ENCODE measurements around the gene WASF3. TPM values are rescaled to one million over a fixed set of nuclear protein-coding genes. Genes with fewer than 3 reads are reported as not detected.

WASF3 gene
- total RNA-seq, 2 donors from 2014 or later = 3.1 to 4.1 TPM

DNA sequence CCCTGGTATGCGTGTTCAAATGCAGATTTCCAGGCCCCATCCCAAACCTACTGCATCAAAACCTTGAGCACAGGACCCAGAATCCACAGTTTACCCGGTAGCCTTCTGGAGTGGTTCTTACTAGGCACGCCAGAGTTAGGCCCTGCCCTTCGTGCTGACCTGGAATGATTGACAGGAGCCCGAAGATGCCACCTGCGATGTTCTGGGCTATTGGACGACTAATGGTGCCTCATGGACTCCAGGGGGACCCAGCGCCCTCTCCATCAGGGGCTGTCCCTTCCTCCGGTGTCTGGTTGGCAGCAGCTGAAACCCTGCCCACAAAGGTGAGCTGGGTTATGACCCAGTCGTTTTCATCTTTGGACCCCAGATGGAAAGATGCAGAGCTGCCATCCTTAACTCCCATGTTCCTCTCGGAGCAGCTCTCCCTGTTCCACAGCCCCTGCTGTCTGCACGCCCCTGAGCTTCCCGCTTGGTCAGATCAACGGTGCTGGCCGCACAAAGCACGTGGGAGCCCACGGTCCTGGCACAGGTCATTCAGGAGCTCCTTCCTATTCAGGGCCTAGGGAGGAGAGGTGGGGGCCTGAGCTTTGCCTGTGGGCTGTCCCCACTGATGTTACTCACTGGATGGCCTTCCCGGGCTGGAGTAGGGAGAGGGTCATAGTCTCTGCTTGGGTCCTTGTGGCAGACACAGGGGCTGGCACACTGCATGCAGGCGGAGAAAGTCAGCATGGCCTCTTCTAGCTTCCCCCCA, 137.3 kb downstream of the WASF3 start:
- intact Hi-C loops (cut with DNase I, micrococcal nuclease) = loop anchor here in 1 of 2 donors (5.0 to 10.0 kb wide), 2 partner anchors 160 to 512 kb away; no protein-coding TSS in a partner anchor
- ATAC-seq (no peak), DNase-seq (no peak)

DNA sequence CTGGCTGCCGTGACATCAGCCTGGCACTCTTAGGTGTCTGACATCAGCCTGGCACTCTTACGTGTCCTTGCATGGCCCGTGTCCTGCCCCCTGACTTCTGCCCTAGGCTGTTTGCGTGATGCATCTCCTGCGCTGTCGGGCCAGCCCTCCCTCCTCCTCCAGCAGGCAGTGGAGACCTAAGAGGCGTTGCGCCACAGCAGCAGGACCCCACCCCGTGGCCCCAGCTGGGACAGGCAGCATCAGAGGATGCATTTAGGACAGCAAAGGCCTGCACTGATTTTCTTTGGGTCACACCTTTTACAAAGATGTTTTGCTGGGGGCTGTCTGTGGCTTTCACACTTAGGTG, 137.8 kb downstream of the WASF3 start:
- ATAC-seq = no peak
- intact Hi-C loops (cut with DNase I, micrococcal nuclease) = loop anchor here in 1 of 2 donors (5.0 to 10.0 kb wide), 2 partner anchors 161 to 513 kb away; no protein-coding TSS in a partner anchor
- no peak for DNase-seq

DNA sequence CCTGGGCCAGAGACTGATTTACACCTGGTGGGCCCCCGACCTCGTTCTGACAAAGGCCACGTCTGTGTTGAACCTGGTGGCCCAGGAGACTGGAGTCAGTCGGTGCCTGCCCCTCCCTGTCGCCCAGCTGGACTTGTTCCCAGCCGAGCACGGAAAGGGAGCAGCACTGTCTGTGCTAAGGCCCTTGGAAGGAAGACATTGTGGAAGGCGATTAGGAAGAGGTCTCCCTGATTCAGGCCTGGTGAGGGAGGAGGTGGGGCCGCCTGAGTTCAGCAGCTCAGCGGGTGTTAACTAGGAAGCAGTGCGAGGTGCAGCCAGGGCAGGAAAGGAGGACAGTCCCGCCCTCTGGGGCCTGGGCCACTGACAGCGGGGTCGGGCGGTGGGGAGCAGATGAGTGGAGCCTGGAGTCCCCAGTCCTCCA, 138.4 kb downstream of the WASF3 start:
- no peak for ATAC-seq
- no peak for DNase-seq
- intact Hi-C loops (cut with DNase I, micrococcal nuclease) = loop anchor here in 1 of 2 donors (5.0 to 10.0 kb wide), 2 partner anchors 161 to 514 kb away; no protein-coding TSS in a partner anchor

DNA sequence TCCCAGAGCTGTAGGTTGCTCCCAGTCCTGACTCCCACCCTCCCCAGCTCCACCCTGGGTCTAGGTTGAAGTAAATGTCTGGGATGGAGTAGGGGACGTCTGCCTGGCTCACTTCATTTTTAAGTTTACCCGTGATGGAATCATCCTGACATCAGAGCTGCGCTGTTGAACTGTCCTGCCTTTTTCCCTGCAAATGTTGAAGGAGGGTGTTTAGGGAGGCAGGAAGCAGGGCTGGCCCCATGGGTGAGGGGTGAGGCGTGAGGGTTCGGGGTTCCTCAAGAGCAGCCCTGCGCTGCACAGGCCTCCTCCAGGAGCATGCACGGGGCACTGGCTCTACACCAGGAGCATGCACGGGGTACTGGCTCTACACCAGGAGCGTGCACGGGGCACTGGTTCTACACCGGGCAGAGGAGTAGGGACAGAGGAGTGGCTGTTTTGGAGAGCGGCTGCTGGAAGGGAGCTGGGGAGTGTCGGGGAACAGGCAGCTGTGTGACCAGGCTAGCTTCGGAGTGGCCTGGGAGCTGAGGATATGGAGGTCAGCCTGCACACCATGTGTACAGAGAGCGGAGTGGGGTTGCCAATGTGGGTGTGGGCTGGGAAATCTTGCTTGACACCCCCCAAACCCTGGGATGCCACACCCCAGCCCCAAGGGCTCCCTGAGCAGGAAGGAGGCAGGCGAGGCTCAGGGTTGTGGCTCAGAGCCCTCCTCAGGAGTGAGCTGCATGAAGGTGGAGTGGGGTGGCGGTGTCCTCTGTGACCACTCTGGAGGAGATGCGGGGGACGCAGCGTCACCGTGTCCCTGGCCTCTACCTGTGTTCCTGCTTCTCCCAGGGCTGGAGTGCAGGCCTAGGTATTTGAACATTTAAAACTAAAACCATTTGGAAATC, 139.8 kb downstream of the WASF3 start:
- intact Hi-C loops (cut with DNase I, micrococcal nuclease) = loop anchor here in 1 of 2 donors (5.0 to 10.0 kb wide), 2 partner anchors 163 to 515 kb away; no protein-coding TSS in a partner anchor
- DNase-seq (no peak), ATAC-seq (no peak)

DNA sequence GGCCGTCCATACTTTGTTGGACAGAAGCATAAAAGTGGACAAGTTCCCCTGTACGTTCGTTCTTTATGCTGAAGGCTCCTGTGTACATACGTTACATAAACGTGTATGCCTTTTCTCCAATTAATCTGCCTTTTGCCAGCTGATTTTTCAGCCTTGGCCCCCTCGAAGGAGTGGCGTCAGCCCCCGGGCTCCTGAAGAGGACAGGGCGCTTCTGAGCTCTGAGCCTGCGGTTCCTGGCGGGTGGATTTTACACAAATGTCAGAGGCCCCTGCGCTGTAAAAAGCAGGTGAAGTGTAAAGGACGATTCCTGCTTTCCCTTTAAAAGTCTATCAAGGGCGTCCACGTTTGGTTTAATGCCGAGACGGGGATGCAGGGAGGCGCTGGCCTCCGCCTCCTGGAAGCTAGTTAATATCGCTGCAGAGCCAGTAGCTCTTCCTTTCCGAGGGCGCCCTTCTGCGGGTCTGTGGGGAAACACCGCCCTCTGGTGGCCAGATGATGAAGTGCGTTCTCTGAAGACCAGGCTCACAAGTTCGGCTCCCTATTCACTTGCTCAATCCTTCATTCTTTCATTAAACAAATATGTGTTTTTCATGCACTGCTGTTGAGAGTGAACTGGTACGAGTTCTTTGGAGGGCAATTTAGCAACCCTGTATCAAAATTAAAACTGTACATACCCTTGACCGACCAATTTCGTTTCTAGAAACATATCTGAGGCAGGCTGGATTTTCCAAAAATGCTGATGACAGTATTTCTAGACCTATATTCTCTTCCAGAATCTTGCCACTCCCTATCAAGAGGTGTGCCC, 141.1 kb downstream of the WASF3 start:
- intact Hi-C loops (cut with DNase I, micrococcal nuclease) = loop anchor here in 1 of 2 donors (5.0 to 10.0 kb wide), 2 partner anchors 164 to 516 kb away; no protein-coding TSS in a partner anchor
- peak; percentile 54 to 82 for DNase-seq
- peak; percentile 93 for ATAC-seq

DNA sequence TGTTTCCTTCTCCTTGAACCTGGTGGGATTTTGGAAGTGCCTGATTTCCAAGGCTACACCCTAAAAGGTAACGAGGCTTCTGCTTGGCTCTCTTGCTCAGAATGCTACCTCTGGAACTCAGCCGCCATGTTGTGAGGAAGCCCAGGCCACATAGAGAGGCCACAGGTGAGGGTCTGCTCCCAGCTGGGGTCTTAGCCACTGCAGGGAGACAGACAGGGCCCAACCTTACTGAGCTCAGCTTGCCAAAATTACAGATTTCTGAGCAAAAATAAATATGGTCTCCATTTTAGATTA, 141.7 kb downstream of the WASF3 start:
- no peak for DNase-seq
- intact Hi-C loops (cut with DNase I, micrococcal nuclease) = loop anchor here in 1 of 2 donors (5.0 to 10.0 kb wide), 2 partner anchors 164 to 517 kb away; no protein-coding TSS in a partner anchor

DNA sequence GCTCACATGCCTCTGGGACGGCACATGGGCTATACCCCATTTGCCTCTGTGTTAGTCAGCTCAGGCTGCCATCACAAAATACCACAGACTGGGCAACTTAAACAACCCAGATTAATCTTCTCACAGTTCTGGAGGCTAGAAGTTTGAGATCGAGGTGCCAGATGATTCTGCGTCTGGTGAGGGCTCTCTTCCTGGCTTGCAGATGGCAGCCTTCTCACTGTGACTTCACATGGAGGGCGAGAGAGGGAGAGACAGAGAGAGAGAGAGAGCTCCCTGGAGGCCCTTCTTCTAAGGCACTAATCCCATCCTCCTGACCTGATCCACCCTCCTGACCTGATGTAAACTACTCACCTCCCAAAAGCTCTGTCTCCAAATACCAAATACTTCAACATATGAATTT, 148.1 kb downstream of the WASF3 start:
- intact Hi-C loops (cut with DNase I, micrococcal nuclease) = loop anchor here in 1 of 2 donors (5.0 kb wide), 1 partner anchor 167 kb away; no protein-coding TSS in a partner anchor
- DNase-seq (no peak), ATAC-seq (no peak)

More for the DNA sequence above, 141.7 kb downstream of the WASF3 start:
- ATAC-seq = no peak

DNA sequence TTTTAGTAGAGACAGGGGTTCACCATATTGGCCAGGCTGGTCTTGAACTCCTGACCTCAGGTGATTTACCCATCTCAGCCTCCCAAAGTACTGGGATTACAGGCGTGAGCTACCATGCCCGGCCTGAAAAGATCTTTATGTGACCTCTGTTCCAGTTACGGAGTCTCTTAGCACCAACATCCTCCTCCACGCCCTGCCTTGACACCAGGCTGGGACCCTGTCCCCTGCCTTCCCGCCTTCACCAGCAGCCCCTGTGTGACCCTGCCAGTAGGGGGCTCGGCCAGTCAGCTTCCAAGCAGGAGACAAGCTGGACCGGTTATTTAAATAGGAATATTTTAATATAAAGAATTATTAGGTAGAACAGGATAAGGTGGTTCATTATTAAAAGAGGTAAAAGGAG, 148.9 kb downstream of the WASF3 start:
- DNase-seq = no peak

DNA sequence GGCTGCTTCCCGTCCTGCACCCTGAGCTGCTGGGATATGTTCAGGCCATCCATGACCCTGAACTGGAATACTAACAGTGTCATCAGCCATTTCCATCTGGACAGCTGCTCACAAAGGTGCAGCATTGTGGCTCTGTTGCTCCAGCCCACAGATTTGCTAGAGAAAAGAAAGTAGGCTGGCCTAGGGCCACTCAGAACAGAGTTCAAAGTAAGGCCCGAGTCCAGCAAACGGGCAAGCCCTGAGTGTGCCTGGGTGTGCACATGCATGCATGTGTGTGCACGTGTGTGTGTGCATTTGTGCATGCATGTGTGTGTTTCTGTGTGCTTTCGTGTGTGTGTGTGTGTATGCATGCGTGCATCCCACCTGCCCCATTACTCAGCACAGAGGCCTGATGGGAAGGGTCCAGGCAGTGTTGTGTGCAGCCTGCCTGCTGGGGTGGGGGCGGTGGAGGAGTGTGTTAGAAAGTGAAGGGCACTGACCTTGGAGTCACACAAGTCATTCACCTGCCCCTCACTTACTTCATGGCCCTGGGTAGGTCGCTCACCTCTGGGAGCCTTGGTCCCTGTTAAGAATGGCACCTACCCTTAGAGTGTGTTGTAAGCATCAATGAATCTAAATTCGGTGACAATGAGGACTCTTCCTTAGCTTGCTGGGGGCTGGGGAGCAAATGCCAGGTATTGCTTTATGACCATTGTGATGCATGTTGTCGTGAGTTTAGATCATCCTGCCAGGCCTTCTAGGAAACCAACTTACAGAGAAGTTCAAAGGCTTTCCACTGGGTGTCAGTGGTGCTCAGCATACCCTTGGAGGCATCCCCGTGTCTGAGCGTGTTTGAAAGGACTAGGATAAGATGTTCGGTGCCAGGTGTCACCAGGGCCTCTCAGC, 149.9 kb downstream of the WASF3 start:
- intact Hi-C loops (cut with DNase I, micrococcal nuclease) = loop anchor here in 1 of 2 donors (5.0 kb wide), 1 partner anchor 165 kb away; no protein-coding TSS in a partner anchor
- ATAC-seq = peak; percentile 71
- peak in 1 of 2 donors; percentile 18 for DNase-seq

More for the DNA sequence above, 148.9 kb downstream of the WASF3 start:
- intact Hi-C loops (cut with DNase I, micrococcal nuclease) = loop anchor here in 1 of 2 donors (5.0 kb wide), 1 partner anchor 166 kb away; no protein-coding TSS in a partner anchor
- ATAC-seq = no peak

DNA sequence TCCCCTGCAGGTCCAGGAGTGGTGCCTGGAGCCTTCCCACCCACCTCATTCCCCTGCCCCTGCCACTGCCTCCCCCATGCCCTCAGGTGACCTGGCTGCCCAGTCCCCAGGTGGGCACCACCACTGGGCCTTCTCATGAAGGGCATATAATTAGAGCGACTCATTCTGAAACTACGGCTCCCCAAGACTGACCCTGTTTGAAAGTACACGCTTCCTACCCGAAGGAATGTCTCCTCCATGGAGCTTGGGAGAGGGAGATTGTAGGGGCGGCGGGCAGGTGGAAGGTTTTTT, 150.5 kb downstream of the WASF3 start:
- intact Hi-C loops (cut with DNase I, micrococcal nuclease) = loop anchor here in 1 of 2 donors (5.0 kb wide), 1 partner anchor 164 kb away; no protein-coding TSS in a partner anchor
- ATAC-seq (no peak), DNase-seq (no peak)

DNA sequence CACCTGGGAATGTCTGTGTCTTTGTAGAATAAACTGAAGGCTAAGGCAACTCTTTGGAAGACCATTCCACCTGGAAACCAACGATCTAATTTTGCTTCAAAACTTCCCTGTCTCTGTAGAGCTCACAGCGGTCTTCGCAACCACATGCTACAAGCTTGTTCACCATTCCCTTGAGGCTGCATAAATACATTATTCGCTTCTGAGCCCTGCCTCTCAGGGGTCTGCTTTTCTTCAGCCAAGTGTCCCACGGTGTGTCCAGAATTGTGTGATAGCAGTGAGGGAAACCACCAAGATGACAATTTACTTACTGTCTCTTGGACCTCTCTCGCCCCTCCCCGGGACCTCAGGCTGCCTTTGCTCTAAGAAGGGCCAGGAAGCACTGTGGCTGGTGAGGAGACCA, 152.0 kb downstream of the WASF3 start:
- intact Hi-C loops (cut with DNase I, micrococcal nuclease) = loop anchor here in 1 of 2 donors (5.0 kb wide), 1 partner anchor 163 kb away; no protein-coding TSS in a partner anchor
- no peak for ATAC-seq
- no peak for DNase-seq

DNA sequence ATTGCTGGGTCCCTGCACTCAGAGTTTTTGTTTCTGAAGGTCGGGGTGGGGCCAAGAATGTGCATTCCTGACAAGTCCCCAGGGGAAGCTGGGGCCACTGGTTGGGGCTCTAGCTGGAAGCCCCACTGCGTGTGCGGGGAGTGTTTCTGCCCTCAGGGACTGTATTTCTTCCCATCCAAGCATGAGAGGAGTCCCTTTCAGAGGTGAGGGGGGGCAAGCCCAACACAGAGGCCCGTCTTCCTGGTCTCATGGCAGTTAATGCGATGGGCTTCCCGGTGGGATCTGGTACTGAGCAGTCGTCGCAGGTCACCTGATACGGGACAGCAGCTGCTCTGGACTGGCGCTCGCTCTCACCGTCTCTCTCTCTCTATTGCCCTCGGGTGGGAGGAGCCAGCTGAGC, 152.7 kb downstream of the WASF3 start:
- no peak for DNase-seq
- ATAC-seq = no peak
- intact Hi-C loops (cut with DNase I, micrococcal nuclease) = loop anchor here in 1 of 2 donors (10.0 kb wide), 1 partner anchor 215 kb away; no protein-coding TSS in a partner anchor

DNA sequence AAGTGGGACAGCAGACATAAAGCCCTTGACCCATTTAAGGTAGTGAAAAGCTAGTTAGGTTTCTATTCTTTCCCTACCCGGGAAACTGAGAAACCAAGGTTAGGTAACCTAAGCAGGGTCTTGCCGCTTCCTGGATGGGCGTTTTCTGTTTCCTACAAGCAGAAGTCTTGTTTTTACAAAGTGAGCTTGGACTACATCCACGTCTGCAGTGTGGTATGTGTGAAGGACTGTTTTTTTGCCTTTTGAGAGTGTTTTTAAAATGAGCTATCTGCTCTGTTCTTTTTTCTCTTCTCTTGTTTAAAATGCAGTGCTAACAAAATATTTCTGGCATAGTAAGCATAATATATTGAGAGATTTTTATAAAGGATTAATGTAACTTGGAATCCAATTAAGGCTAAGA, 153.7 kb downstream of the WASF3 start:
- intact Hi-C loops (cut with DNase I, micrococcal nuclease) = loop anchor here in 1 of 2 donors (10.0 kb wide), 1 partner anchor 214 kb away; no protein-coding TSS in a partner anchor
- ATAC-seq (no peak), DNase-seq (no peak)

DNA sequence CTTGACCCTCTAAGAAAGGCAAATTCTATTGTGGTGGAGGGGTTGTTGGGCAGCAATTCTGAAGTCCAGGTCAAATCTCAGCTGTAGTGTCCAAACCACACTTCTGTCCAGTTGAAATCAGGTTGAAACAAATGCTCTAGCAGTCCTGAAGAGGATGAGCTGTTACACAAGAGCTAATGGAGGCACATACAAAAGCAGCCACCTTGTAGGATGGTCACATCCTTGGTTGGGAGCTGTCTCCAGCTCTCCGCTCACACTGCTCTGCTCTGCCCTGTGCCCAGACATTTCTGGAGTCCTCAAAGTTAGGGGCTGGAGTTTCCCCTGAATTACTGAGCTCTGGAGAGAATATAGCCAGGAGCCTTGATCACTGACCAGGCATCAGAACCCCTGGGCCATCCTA, 155.9 kb downstream of the WASF3 start:
- ATAC-seq (no peak), DNase-seq (no peak)
- intact Hi-C loops (cut with DNase I, micrococcal nuclease) = loop anchor here in 1 of 2 donors (10.0 kb wide), 1 partner anchor 211 kb away; no protein-coding TSS in a partner anchor

DNA sequence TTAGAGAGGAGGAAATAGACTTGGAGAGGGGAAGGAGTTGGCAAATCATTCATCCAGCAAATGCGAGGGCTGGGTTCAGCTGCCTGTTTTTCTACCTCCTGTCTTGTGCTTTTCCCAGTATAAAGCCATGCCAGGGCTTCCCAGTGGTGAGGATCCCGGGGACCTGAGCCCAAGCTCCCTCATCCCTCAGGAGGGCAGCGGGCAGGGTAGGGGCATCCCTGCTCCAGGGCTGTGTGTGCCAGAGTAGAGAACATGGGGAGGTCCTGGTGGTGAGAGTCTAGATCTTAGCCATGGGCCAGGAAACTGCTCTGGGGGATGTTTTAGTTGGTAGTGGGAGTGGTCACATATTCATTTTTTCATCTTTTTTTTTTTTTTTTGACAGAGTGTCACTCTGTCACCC, 159.5 kb downstream of the WASF3 start:
- DNase-seq (no peak), ATAC-seq (no peak)
- intact Hi-C loops (cut with DNase I, micrococcal nuclease) = loop anchor here in 1 of 2 donors (10.0 kb wide), 1 partner anchor 208 kb away; no protein-coding TSS in a partner anchor

DNA sequence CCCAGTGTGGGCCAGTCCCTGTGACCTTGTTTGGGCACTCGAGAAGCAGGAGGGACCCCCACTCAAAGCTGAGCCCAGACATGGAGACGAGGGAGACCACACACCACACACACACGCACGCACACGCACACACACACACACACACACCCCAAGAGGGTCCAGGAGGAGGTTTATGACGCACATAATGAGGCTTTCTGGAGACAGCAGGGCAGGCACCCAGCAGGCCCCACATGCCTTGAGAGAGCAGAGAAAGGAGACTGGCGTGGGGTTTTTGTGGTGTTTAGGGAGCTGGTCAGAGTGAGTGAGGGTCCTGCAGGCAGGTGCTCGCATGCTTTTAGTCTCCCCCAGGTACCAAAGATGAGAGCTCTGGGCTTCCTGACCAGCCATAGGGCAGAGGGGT, 160.7 kb downstream of the WASF3 start:
- ATAC-seq (no peak), DNase-seq (no peak)
- intact Hi-C loops (cut with DNase I, micrococcal nuclease) = loop anchor here in 1 of 2 donors (10.0 kb wide), 1 partner anchor 207 kb away; no protein-coding TSS in a partner anchor

DNA sequence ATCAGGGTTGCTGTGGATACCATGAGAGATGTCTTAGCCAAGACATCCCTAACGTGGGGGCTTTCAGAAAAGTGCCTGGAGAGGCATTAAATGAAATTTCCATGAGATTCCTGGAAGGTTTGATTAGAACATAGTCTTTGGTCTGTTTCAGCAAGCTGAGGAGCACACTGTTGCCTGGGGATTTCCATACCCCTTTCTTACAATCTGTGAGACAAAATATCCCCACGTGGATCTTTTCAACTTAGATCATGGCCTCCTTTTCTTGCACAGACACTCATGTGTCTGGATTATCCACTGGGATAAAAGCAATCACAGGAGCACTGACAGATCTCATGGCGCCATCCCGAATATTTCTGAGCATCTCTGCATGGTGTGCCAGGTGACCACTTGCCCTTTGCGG, 161.4 kb downstream of the WASF3 start:
- intact Hi-C loops (cut with DNase I, micrococcal nuclease) = loop anchor here in 1 of 2 donors (10.0 kb wide), 1 partner anchor 206 kb away; no protein-coding TSS in a partner anchor
- ATAC-seq (no peak), DNase-seq (no peak)
